Superior temporal gyrus (tissue), 1 donor: ENCODE measurements around the gene NME8.

ENCODE experiments used
- DNase-seq: peaks from one replicate; pipeline ENCODE4 v3.0.0-alpha.2; 2016; ENCODE audit errors: extremely low spot score

Gene NME8

DNA sequence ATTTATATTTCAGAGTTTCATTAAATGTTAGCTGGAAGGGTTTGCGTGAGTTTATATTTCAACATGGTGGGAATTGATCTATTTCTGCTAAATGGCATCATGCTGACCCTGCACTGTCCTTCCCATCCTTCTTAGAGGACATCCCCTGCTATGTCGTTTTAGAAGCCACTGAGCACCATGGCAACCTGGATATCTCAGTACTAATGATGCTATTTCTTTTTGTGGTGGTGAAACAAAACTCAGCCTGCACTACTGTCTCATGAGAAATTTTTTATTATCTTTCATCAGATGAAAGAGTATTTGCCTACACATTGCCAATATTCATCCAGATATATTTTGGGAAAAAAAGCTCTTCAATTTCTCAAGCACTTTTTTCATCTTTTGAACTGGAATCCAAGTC, 84.1 kb downstream of the NME8 start:
- DNase-seq = no peak

DNA sequence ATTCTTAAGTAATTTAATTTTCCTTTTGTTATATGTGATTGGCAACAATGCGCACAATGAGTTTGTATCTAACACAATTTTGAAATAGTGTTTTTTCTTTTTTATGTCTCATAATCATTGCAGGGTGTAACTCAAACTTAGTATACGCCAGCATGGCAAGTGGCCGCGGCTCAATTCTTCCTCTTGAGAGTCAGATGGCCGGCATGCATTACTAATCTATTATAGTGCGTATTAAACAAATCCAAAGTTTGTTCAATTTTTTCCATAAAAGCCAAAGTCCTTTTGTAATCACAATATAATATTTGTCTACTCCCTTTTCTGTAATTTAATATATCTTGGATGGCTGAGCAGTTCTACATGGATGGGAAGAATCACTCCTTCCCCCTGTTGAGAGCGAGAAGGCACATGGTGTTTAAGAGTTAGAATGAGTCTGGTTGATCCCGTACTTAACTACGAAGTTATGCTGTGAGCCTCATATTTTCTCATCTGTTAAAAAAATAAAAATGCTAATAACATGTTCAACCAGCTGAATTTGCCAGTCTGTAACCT, 84.7 kb downstream of the NME8 start:
- no peak for DNase-seq

DNA sequence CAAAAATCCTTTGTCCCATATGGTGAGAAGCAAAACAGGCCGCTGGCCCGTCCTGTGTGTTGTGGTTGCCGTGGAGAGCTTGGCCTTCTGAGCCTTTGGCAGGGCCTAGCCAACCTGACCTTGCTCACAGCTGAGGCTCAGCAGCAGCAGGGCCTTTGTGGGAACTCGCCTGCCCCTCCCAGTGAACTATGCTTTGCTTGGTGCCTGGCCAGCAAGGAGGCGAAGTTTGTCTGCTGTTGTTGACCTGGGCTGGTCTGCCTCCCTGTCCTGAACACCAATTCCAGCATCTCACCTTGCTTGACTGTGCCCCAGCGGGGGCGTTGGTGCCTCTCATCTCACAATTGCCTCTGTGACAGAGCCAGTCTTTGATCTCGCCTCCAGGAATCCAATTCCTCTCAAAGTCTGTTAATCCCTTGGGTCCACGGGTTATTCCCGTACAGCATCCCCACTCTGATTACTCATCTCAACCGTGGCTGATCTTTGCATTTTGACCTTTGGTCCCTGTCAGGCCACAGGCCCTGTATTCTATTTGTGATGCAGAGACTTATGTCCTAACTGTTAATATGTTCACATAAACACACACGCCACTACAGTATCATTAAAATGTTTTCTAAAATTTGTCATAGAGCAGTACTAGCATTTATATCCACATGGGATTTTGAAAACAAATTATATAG, 94.7 kb downstream of the NME8 start:
- DNase-seq = no peak

DNA sequence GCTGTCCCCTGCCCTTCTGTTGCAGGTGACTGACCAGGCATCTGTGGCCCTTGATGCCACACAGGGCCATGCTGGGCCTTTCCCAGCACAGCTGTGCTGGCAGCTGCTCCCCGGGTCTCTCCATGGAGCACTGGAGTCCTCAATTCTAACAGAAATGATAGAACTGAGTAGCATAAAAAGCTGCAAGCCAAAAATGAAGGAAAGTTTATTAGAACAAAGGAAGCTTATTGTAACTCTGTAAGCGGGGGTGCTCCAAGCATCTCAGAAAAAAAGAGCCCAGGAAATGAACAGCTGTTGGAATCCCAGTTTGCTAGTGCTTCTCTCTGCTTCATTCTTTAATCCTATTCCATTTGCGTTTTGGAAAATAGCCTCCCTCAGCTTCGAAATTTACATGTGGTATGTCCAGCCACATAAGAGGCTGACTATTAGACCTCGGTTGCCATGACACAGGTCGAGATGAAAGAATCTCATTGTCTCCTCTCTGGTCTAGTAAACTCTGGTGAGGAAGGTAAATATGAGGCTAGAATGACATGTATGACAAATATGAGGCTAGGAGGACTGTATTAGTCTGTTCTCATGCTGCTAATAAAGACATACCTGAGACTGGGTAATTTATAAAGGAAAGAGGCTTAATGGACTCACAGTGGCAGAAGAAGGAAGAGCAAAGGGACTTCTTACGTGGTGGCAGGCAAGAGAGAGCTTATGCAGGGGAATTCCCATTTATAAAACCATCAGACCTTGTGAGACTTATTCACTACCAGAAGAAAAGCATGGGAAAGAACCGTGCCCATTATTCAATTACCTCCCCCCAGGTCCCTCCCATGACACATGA, 95.7 kb downstream of the NME8 start:
- peak; percentile 28 for DNase-seq

DNA sequence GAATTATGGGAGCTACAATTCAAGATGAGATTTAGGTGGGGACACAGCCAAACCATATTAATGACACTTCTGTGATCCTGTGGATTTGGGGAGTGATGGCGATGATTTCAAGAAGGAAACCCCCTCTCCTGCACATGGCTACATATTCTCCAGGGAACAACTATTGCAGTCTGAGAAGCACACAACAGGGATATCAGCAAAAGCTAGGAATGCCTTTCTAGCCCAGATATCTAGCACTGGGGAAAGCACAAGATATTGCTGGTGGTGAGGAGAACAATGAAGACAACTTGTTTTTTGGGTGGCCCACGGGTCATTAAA, 96.3 kb downstream of the NME8 start:
- no peak for DNase-seq

DNA sequence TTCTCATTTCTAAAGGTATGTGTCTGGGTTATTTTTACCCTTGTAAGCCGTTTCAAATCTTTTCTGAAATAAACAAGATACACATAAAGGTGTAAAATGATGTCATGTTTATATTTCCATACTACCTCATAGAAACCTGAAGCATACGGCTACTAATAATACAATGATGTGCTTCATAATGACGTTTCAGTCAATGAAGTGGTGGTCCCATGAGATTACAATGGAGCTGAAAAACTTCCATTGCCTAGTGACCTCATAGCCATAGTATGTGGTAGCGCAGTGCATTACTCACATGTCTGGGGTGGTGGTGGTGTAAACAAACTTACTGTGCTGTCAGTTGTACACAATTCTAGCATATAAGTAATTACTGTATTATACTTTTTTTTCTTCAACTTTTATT, 96.9 kb downstream of the NME8 start:
- no peak for DNase-seq

DNA sequence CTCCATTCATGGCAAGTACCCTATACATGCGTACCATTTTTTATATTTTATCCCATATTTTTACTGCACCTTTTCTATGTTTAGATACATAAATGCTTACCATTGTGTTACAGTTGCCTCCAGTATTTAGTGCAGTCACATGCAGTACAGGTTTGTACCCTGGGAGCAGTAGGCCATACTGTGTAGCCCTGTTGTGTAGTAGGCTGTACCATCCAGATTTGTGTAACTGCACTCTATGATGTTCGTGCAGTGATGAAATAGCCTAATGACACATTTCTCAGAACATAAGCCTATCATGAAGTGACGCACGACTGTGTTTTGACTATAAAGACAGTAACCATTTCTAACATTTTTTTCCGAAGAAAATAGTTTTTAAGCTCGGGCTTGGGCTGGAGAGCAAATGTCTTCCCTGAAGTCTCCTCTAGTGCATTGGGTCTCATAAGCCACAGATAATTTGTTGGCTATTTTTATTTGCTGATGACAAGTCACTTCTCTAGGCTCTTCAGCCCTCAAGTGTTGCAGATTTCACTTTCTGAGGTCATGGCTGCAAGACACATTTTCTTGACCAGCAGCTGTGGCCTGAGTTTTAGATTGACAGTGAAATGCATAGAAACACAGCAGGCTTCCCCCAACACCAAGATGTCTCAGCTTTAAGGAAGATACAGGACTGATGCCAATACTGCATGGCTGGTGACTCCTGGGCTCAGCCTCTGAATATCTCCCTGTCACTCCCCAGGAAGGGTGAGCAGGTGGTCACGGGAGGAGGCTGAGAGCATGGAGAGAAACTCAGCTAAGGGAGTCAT, 98.9 kb downstream of the NME8 start:
- DNase-seq = no peak

DNA sequence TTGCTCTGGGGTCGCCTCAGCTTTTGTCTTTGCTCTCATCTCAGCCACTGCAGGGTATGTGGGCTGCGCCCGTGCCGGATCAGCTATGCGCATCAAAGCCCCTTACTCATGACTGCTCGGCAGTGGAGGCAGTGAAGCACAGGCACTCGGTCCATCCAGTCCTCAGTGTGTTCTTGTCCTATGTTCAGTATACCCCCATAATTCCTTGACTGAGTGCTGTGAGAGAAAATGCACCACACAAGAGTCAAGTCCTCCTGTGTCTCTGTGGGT, 99.5 kb downstream of the NME8 start:
- DNase-seq = no peak
